Esophagus muscularis mucosa (tissue), 4 donors: ENCODE measurements around the gene DAND5.

ENCODE experiments used
- EP300 ChIP-seq: sonication (generic); formaldehyde crosslinking; IDR thresholded peaks from one replicate; pipeline ENCODE4 v1.6.1; 2017; ENCODE audit warnings: antibody characterized with exemption
- POLR2A ChIP-seq: fragments of 450-650 bp; IDR thresholded peaks from one replicate; pipeline ENCODE4 v1.6.1; 2017; ENCODE audit warnings: antibody characterized with exemption, moderate library complexity, mild to moderate bottlenecking, low read depth
- POLR2AphosphoS5 ChIP-seq, 2 donors: sonication (generic); formaldehyde crosslinking; IDR thresholded peaks; one replicate each; pipeline ENCODE4 v1.6.1; 2017; ENCODE audit warnings: antibody characterized with exemption in 2 of 2
- TF ChIP-seq, protein P1 (sequence below), 3 experiments: fragments of 200-600 bp in 2 of 3; fragments of 450-650 bp in 1 of 3; sonication (generic) in 2 of 3; IDR thresholded peaks; one replicate each; pipeline ENCODE4 v1.5.1; 2017 to 2019; ENCODE audit warnings: antibody characterized with exemption in 3 of 3, mild to moderate bottlenecking in 2 of 3, moderate library complexity in 1 of 3

DNA sequence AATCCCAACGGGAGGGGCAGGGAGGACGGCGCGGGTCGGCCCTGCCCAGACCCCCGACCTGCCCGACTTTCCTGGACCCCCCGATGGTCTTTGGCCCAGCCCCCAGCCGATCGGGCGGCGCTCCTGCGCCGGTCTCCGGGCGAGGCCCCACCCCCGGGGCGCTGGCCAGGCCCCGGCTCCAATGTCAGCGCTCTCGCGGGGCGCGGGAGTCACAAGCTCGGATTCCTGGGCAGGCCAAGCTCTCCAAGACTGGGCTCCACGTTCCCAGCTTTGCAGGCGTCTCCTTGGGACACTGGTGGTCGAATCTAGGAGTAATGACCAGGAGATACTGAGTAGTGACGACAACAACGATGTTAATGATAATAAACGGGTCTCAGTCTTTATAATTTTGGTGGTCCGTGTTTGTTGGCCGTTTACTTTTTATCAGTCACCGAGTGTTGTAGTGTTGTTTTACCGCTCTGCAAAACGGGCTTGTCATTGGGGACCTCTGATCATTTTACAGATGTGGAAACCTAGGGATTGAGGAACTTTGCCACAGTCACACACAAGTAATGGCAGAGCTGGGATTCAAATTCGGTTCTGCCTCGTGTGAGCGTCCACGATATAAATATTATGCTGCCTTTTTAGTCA lies 23.2 kb upstream of the DAND5 start:
- TF ChIP-seq POLR2A = peak; percentile 36
- TF ChIP-seq, protein P1, sequence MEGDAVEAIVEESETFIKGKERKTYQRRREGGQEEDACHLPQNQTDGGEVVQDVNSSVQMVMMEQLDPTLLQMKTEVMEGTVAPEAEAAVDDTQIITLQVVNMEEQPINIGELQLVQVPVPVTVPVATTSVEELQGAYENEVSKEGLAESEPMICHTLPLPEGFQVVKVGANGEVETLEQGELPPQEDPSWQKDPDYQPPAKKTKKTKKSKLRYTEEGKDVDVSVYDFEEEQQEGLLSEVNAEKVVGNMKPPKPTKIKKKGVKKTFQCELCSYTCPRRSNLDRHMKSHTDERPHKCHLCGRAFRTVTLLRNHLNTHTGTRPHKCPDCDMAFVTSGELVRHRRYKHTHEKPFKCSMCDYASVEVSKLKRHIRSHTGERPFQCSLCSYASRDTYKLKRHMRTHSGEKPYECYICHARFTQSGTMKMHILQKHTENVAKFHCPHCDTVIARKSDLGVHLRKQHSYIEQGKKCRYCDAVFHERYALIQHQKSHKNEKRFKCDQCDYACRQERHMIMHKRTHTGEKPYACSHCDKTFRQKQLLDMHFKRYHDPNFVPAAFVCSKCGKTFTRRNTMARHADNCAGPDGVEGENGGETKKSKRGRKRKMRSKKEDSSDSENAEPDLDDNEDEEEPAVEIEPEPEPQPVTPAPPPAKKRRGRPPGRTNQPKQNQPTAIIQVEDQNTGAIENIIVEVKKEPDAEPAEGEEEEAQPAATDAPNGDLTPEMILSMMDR (IDR thresholded peaks at IDR 0.05) = no peak
- TF ChIP-seq POLR2AphosphoS5 (IDR thresholded peaks at IDR 0.05) = no peak
- TF ChIP-seq EP300 = no peak
